Stomach smooth muscle (tissue), 2 donors: ENCODE results near the gene DDR2.

ENCODE experiments used
- H3K27ac ChIP-seq: one replicate; pipeline ENCODE4 v1.7.0; 2013; ENCODE audit warnings: mild to moderate bottlenecking, low read length, inconsistent platforms
- H3K27me3 ChIP-seq, 2 donors: one replicate each; pipeline ENCODE4 v1.7.0; 2013; ENCODE audit warnings: low read length in 2 of 2; ENCODE audit not compliant: insufficient read depth in 2 of 2, control insufficient read depth in 1 of 2
- H3K36me3 ChIP-seq, 2 donors: one replicate each; pipeline ENCODE4 v1.7.0; 2013; ENCODE audit warnings: low read length in 2 of 2; ENCODE audit not compliant: control insufficient read depth in 2 of 2, insufficient read depth in 2 of 2
- H3K4me1 ChIP-seq: one replicate; pipeline ENCODE4 v1.7.0; 2013; ENCODE audit warnings: low read length; ENCODE audit not compliant: control insufficient read depth, insufficient read depth
- H3K4me3 ChIP-seq, 2 donors: one replicate each; pipeline ENCODE4 v1.7.0; 2013; ENCODE audit warnings: low read length in 2 of 2
- H3K9ac ChIP-seq, 2 donors: one replicate each; pipeline ENCODE4 v1.7.0; 2013; ENCODE audit warnings: low read length in 2 of 2, mild to moderate bottlenecking in 1 of 2
- H3K9me3 ChIP-seq, 2 donors: one replicate each; pipeline ENCODE4 v1.7.0; 2013; ENCODE audit warnings: low read length in 2 of 2; ENCODE audit not compliant: control insufficient read depth in 2 of 2
- donor health status: healthy.
- donor health status: Pancreatic carcinoma.

DDR2 gene

DNA sequence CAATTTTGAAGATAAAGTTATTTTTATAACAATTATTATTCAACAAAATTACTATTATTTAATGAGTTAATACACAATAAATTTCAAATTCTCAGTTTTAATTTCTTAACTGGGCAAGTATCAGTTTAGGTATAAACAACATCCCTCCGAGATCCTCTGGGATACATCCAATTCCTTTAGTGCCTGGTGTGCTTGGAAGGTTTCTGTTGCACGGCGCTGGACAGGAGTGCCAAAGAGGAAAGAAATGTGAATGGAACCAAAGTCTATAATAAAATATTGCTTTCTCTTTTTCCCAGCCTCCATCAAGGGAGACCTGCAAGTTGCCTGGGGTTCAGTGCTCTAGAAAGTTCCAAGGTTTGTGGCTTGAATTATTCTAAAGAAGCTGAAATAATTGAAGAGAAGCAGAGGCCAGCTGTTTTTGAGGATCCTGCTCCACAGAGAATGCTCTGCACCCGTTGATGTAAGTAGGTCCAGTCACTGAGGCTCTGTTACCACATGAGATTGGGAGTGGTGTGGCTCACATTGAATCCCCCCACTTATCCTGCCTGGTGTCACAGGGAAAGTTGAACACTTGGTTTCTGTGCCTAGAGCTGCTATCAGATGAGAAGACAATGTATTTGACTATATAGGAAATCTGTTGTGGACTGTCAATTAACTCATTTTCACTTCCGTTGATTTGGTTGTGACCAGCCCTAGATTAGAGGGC is 22.8 kb downstream of the DDR2 start:
- Histone ChIP-seq H3K4me1 (peaks cover 25% of the 10 kb centered on the region), H3K27me3 (no peaks in the 10 kb centered on the region), H3K27ac (peak overlapping the region; percentile 76), H3K9ac (peak overlapping the region; percentile 42 to 65), H3K9me3 (no peaks in the 10 kb centered on the region), H3K36me3 (peaks cover 9 to 10% of the 10 kb centered on the region in 2 donors), H3K4me3 (peak overlapping the region in 1 of 2 donors; percentile 22)

- H3K27ac ChIP-seq = no peak overlapping the region
- H3K9ac ChIP-seq = no peak overlapping the region
- H3K4me1 ChIP-seq = peaks cover 25% of the 10 kb centered on the region
- H3K36me3 ChIP-seq = peaks cover 9 to 10% of the 10 kb centered on the region in 2 donors
- H3K27me3 ChIP-seq = no peaks in the 10 kb centered on the region
- H3K4me3 ChIP-seq = no peak overlapping the region
- H3K9me3 ChIP-seq = no peaks in the 10 kb centered on the region
Observed at GRCh38 chr1:162656266-162656665, 24.0 kb downstream of the DDR2 start.

DNA sequence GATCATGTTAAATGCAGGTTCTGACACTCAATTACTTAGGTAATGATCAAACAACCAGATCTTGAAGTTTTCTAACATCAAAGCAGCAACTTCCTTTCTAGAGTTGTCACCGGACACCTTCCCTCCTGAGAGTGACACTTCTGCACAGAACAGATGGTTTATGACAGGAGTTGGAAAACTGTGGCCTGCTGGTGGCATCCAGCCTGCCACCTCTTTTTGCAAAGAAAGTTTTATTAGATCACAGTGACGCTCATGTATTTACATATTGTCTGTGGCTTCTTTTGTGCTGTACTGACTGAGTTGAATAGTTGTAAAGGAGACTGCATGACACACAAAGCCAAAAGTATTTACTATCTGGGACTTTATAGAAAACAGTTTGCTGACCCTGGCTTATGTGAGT is 28.3 kb downstream of the DDR2 start:
- Histone ChIP-seq H3K36me3 (peaks cover 7 to 10% of the 10 kb centered on the region in 2 donors), H3K9ac (no peak overlapping the region), H3K4me1 (peaks cover 20% of the 10 kb centered on the region), H3K9me3 (no peaks in the 10 kb centered on the region), H3K4me3 (no peak overlapping the region), H3K27ac (no peak overlapping the region), H3K27me3 (no peaks in the 10 kb centered on the region)

DNA sequence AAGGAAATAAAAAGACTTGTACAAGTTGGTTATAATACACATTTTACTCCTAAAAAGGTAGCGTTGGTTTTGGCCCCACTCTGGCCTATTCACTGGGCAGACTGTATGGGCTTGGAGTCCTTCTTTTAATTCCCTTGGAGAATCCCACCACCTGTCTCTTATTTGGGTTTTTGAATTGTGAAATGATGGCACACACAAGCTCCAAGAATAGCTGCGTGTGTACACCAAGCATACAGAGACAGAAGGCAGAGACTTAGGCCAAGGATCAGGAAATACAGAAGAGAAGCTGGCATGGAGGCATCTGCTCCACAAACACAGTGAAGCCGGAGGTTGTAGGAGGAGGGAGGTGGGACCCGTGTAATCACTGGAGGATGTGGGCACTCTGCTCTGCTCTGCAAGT is 29.1 kb downstream of the DDR2 start:
- Histone ChIP-seq H3K27me3 (no peaks in the 10 kb centered on the region), H3K4me1 (peaks cover 15% of the 10 kb centered on the region), H3K36me3 (peaks cover 4 to 7% of the 10 kb centered on the region in 2 donors), H3K9me3 (no peaks in the 10 kb centered on the region), H3K4me3 (no peak overlapping the region), H3K9ac (no peak overlapping the region), H3K27ac (no peak overlapping the region)

DNA sequence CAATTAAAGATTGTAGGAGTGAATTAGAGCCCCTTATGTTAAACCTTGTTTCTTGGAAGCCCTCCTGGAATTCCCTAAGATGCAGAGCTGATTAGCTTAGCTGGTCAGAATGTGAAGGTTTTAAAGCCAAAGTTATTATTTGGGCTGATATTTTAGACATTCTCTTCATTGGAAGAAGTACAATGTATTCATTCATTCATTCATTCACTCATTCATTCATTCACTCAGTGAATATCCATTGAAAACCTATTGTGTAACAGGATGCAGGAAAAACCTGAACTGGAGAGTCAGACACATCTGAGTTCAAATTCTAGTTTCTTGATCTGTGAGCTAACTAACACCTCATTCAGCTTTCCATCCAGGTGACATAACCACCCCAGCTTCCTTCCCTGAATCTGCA is 29.7 kb downstream of the DDR2 start:
- Histone ChIP-seq H3K27ac (no peak overlapping the region), H3K9ac (no peak overlapping the region), H3K4me1 (peaks cover 15% of the 10 kb centered on the region), H3K36me3 (peaks cover 4 to 5% of the 10 kb centered on the region in 2 donors), H3K27me3 (no peaks in the 10 kb centered on the region), H3K4me3 (no peak overlapping the region), H3K9me3 (no peaks in the 10 kb centered on the region)

- Histone ChIP-seq H3K4me3 (no peak overlapping the region), H3K36me3 (peaks cover 2 to 6% of the 10 kb centered on the region in 2 donors), H3K27me3 (no peaks in the 10 kb centered on the region), H3K27ac (no peak overlapping the region), H3K4me1 (peaks cover 14% of the 10 kb centered on the region), H3K9me3 (no peaks in the 10 kb centered on the region), H3K9ac (no peak overlapping the region)
Observed at GRCh38 chr1:162663086-162663485, 30.8 kb downstream of the DDR2 start.

DNA sequence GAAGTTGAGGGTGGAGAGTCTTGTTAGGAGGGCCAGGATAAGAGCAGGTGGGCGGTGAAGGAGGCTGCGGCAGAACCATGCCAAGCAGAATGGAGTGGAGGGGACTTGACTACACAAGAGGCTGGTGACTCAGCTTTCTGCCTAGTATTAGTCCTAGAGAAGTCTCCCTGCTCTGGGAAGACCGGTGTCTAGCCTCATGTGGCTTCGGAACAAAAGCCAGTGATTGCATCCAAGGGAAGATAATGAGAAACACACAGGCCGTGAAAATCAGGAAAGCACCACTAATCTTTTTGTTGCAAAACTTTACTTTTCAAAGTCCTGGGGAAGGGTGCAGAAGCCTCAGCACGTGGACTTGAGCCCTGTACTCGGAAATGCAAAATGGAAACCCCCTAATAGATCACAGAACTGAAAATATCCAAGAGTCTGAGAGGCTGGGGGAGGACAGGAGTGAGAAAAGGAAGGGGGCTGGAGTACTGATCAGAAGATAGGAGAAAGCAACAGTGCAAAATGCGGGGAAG is 31.4 kb downstream of the DDR2 start:
- Histone ChIP-seq H3K4me3 (peak overlapping the region in 1 of 2 donors; percentile 30), H3K27me3 (no peaks in the 10 kb centered on the region), H3K9me3 (no peaks in the 10 kb centered on the region), H3K27ac (no peak overlapping the region), H3K9ac (no peak overlapping the region), H3K4me1 (peaks cover 10% of the 10 kb centered on the region), H3K36me3 (peaks cover 2 to 6% of the 10 kb centered on the region in 2 donors)

- H3K4me3 ChIP-seq = peak overlapping the region in 1 of 2 donors; percentile 13
- H3K27me3 ChIP-seq = no peaks in the 10 kb centered on the region
- H3K27ac ChIP-seq = no peak overlapping the region
- no peaks in the 10 kb centered on the region for H3K9me3 ChIP-seq
- peaks cover 0 to 2% of the 10 kb centered on the region in 2 donors for H3K36me3 ChIP-seq
- peaks cover 17% of the 10 kb centered on the region for H3K4me1 ChIP-seq
- no peak overlapping the region for H3K9ac ChIP-seq
Observed at GRCh38 chr1:162666006-162666645, 33.9 kb downstream of the DDR2 start.

- no peak overlapping the region for H3K4me3 ChIP-seq
- H3K36me3 ChIP-seq = peaks cover 0 to 2% of the 10 kb centered on the region in 2 donors
- peaks cover 24% of the 10 kb centered on the region for H3K4me1 ChIP-seq
- H3K27me3 ChIP-seq = no peaks in the 10 kb centered on the region
- H3K27ac ChIP-seq = no peak overlapping the region
- H3K9ac ChIP-seq = no peak overlapping the region
- H3K9me3 ChIP-seq = no peaks in the 10 kb centered on the region
Observed at GRCh38 chr1:162667381-162668080, 35.3 kb downstream of the DDR2 start.

DNA sequence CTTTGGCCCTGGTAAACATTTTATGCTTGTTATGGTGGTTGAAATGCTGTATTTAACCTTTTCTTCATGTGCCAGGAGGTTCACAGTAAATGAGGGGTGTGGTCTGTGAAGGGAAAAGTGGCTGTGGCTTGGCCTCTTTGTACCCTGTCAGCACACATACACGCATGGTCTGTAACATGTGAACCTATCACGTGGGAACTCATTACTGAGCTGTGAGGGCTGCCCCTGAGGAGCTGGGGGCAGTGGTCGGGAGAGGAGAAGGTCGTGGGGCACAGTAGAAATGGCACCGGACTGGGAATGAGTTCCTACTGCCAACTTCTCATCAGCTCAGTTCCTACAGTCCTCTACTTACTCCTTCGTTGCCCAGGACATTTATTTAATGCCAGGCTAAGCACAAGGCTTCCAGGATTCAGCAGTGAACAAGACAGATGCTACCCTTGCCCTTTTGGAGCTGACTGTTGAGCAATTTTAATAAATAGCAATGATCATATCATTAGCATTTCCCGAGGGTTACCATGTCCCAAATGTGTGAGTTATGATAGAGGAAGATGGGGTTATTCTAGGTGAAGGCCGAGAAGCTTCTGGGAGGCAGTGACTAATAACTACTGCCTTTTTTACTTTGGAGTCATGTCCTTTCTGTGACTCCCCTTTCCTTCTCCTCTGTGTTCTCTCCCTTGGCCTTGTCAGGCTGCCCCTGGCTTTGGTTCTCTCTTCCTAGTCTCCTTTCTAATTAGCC is 38.8 kb downstream of the DDR2 start:
- Histone ChIP-seq H3K4me1 (peaks cover 24% of the 10 kb centered on the region), H3K27ac (peak overlapping the region; percentile 80), H3K9me3 (no peaks in the 10 kb centered on the region), H3K27me3 (no peaks in the 10 kb centered on the region), H3K4me3 (peak overlapping the region in 1 of 2 donors; percentile 15), H3K36me3 (peaks cover 0 to 2% of the 10 kb centered on the region in 2 donors), H3K9ac (peak overlapping the region; percentile 28 to 42)
